GM12878 (cell line): ENCODE measurements around the gene EFHC1. TPM values are rescaled to one million over a fixed set of nuclear protein-coding genes. Genes with fewer than 3 reads are reported as not detected.

Source experiments
- ATAC-seq: fragments of 200-7000 bp; cut with Tn5 transposase; 3 replicates; pipeline ENCODE4 v1.9.1; 2020; ENCODE audit warnings: mild to moderate bottlenecking, moderate library complexity
- BruUV-seq: library from RNA; stranded (reverse); fragments of 400-500 nt; replicated peaks from 2 replicates; lab custom pipeline; 2021; lab: Mats Ljungman, UMichigan
- CTCF ChIA-PET: fragments of 300-600 bp; sonication (Branson Sonifier 250); formaldehyde crosslinking; extraction: SDS; loops from one replicate; lab custom pipeline; 2021; ENCODE audit warnings: inconsistent platforms; lab: Yijun Ruan, JAX
- POLR2A ChIA-PET: fragments of 350-600 bp; formaldehyde crosslinking; extraction: SDS; loops from one replicate; lab custom pipeline; 2021; ENCODE audit warnings: inconsistent platforms; lab: Charles Lee
- RAD21 ChIA-PET: fragments of 300-600 bp; sonication (Branson Sonifier 250); formaldehyde crosslinking; loops from one replicate; lab custom pipeline; 2023; ENCODE audit warnings: antibody characterized with exemption; ENCODE audit not compliant: unreplicated experiment; lab: Charles Lee
- SMC1A ChIA-PET: fragments of 300-600 bp; sonication (Branson Sonifier 250); formaldehyde crosslinking; loops from one replicate; lab custom pipeline; 2023; ENCODE audit not compliant: unreplicated experiment, uncharacterized antibody; lab: Charles Lee
- DNase-seq: peaks from one replicate; pipeline ENCODE4 v3.0.0-alpha.2; 2011; ENCODE audit warnings: low read depth, low spot score
- FAIRE-seq: peaks from 3 replicates; lab custom pipeline; 2011; peaks lifted over from hg19 to GRCh38; lab: Jason Lieb, UNC
- H2AFZ ChIP-seq: 2 replicates; pipeline ENCODE4 v1.6.0; 2011; ENCODE audit warnings: low read depth, low read length, control low read depth; ENCODE audit not compliant: control insufficient read depth
- H3K27ac ChIP-seq: 2 replicates; pipeline ENCODE4 v1.5.1; 2011; ENCODE audit warnings: control low read depth; ENCODE audit not compliant: control insufficient read depth, insufficient read depth
- H3K27me3 ChIP-seq, 2 experiments: replicated peaks in 1 of 2; 2 replicates each; pipeline versions ENCODE4 v1.6.0 to v1.6.1; 2011; ENCODE audit warnings: low read length in 1 of 2; ENCODE audit not compliant: control insufficient read depth in 2 of 2, insufficient read depth in 2 of 2
- H3K36me3 ChIP-seq, 2 experiments: 2 replicates each; pipeline ENCODE4 v1.5.1; 2011; ENCODE audit warnings: low read length in 1 of 2; ENCODE audit not compliant: control insufficient read depth in 2 of 2, insufficient read depth in 2 of 2
- H3K4me1 ChIP-seq: 2 replicates; pipeline ENCODE4 v1.6.1; 2011; ENCODE audit warnings: mild to moderate bottlenecking, low read length, moderate library complexity, mixed read lengths; ENCODE audit not compliant: control insufficient read depth, insufficient read depth
- H3K4me2 ChIP-seq: 2 replicates; pipeline ENCODE4 v1.6.0; 2011; ENCODE audit warnings: control low read depth; ENCODE audit not compliant: control insufficient read depth, insufficient read depth
- H3K4me3 ChIP-seq: fragments of 200-600 bp; sonication (generic); 2 replicates; pipeline ENCODE4 v1.5.1; 2016
- H3K79me2 ChIP-seq: 2 replicates; pipeline ENCODE4 v1.6.0; 2011; ENCODE audit warnings: low read length; ENCODE audit not compliant: control insufficient read depth, insufficient read depth
- H3K9ac ChIP-seq: 2 replicates; pipeline ENCODE4 v1.8.0; 2011; ENCODE audit warnings: low read length, control low read depth, mixed read lengths; ENCODE audit not compliant: control insufficient read depth, insufficient read depth
- H3K9me3 ChIP-seq: replicated peaks from 3 replicates; pipeline ENCODE4 v1.5.1; 2011; ENCODE audit warnings: mild to moderate bottlenecking, low read length; ENCODE audit not compliant: control insufficient read depth, insufficient read depth
- H4K20me1 ChIP-seq: 2 replicates; pipeline ENCODE4 v1.6.0; 2011; ENCODE audit not compliant: control insufficient read depth, insufficient read depth
- BRCA1 ChIP-seq: IDR thresholded peaks from 2 replicates; pipeline ENCODE4 v1.6.1; 2011; ENCODE audit warnings: low read depth, low read length, improper control_type of control experiment
- CHD2 ChIP-seq: IDR thresholded peaks from 2 replicates; pipeline ENCODE4 v1.6.1; 2011; ENCODE audit warnings: low read depth, low read length, improper control_type of control experiment, borderline replicate concordance
- CREM ChIP-seq: IDR thresholded peaks from 2 replicates; pipeline ENCODE4 v1.6.1; 2014; ENCODE audit warnings: antibody characterized with exemption, low read depth
- EGR1 ChIP-seq, 2 experiments: IDR thresholded peaks; 1 replicate in 1 of 2; 2 replicates in 1 of 2; pipeline ENCODE4 v1.6.1; 2011 to 2012; ENCODE audit warnings: low read depth in 2 of 2, low read length in 2 of 2, borderline replicate concordance in 1 of 2, mild to moderate bottlenecking in 1 of 2, moderate library complexity in 1 of 2
- GABPA ChIP-seq: IDR thresholded peaks from 2 replicates; pipeline ENCODE4 v1.6.1; 2014; ENCODE audit warnings: antibody characterized with exemption, low read depth, mild to moderate bottlenecking, inconsistent platforms
- RUNX3 ChIP-seq: IDR thresholded peaks from 2 replicates; pipeline ENCODE4 v1.6.1; 2012; ENCODE audit warnings: low read length, inconsistent platforms
- SKIL ChIP-seq: fragments of 450-650 bp; IDR thresholded peaks from 2 replicates; pipeline ENCODE4 v1.6.1; 2017; ENCODE audit warnings: mild to moderate bottlenecking, low read depth, inconsistent platforms; ENCODE audit not compliant: poor library complexity, severe bottlenecking
- SP1 ChIP-seq: IDR thresholded peaks from one replicate; pipeline ENCODE4 v1.6.1; 2011; ENCODE audit warnings: low read depth, low read length
- SREBF1 ChIP-seq: IDR thresholded peaks from 2 replicates; pipeline ENCODE4 v1.6.1; 2012; ENCODE audit warnings: mild to moderate bottlenecking, low read length
- TCF3 ChIP-seq: IDR thresholded peaks from 2 replicates; pipeline ENCODE4 v1.6.1; 2012; ENCODE audit warnings: low read depth, mild to moderate bottlenecking, low read length, borderline replicate concordance; ENCODE audit not compliant: insufficient read depth
- TCF7 ChIP-seq: IDR thresholded peaks from 2 replicates; pipeline ENCODE4 v1.6.1; 2014; ENCODE audit warnings: antibody characterized with exemption, borderline replicate concordance
- USF1 ChIP-seq: IDR thresholded peaks from 2 replicates; pipeline ENCODE4 v1.6.1; 2011; ENCODE audit warnings: borderline replicate concordance, low read depth, mild to moderate bottlenecking, moderate library complexity, mixed read lengths, low read length; ENCODE audit not compliant: insufficient read depth; ENCODE audit errors: extremely low read length
- ZBED1 ChIP-seq: IDR thresholded peaks from 2 replicates; pipeline ENCODE4 v1.6.1; 2016; ENCODE audit warnings: borderline replicate concordance
- ZBTB40 ChIP-seq: fragments of 450-650 bp; IDR thresholded peaks from 2 replicates; pipeline ENCODE4 v1.6.1; 2016; ENCODE audit warnings: mild to moderate bottlenecking, moderate library complexity, borderline replicate concordance
- ZNF207 ChIP-seq: fragments of 450-650 bp; IDR thresholded peaks from 2 replicates; pipeline ENCODE4 v1.6.1; 2014; ENCODE audit warnings: antibody characterized with exemption, mild to moderate bottlenecking, borderline replicate concordance
- ZSCAN29 ChIP-seq: fragments of 450-650 bp; IDR thresholded peaks from 2 replicates; pipeline ENCODE4 v1.6.1; 2017; ENCODE audit warnings: mild to moderate bottlenecking, moderate library complexity
- WGBS: methylation state at CpG from one replicate; pipeline ENCODE4 v1.1.6; 2016; ENCODE audit warnings: low lambda C conversion rate; ENCODE audit not compliant: insufficient replicate concordance, insufficient coverage; ENCODE audit errors: missing lambda C conversion rate; 5-methylcytosine and 5-hydroxymethylcytosine counted together
- in situ Hi-C: fragments of 300-500 bp; cut with MboI; formaldehyde crosslinking; loops from 9 replicates; pipeline ENCODE4 v1.14.3; 2018; ENCODE audit warnings: mixed read lengths
- intact Hi-C: fragments of 100-400 bp; cut with micrococcal nuclease; formaldehyde crosslinking; loops from one replicate; pipeline ENCODE4 v1.14.2; 2022; ENCODE audit not compliant: unreplicated experiment
- polyA plus RNA-seq, 11 experiments: library from polyadenylated mRNA; depleted of rRNA in 4 of 11; unstranded in 6 of 11; stranded (reverse) in 5 of 11; fragments of >200 nt; fragmentation: Nextera tagmentation in 4 of 11; fragmentation: Illumina TruSeq in 1 of 11; extraction: Ambion mirVana in 4 of 11; extraction: Trizol in 1 of 11; gene quantifications; 1 replicate in 1 of 11; 2 replicates in 10 of 11; pipeline versions ENCODE4 v1.2.1 to v1.2.3, GENCODE V29; 2011 to 2016; ENCODE audit warnings: inconsistent platforms in 2 of 11, missing spikeins in 2 of 11, low read depth in 1 of 11
- total RNA-seq, 4 experiments: library from RNA; depleted of rRNA in 3 of 4; stranded (reverse); fragments of >200 nt in 3 of 4; fragmentation: Illumina TruSeq in 1 of 4; extraction: Trizol in 1 of 4; gene quantifications; 2 replicates each; pipeline versions ENCODE4 v1.2.1 to v1.2.3, GENCODE V29; 2013 to 2021

EFHC1 gene
- total and polyA plus RNA-seq, 10 of the 15 experiments (the other 5 are each of a cell fraction or from before 2014, with no cell fraction given): 5.5 to 14.5 (median 8.8) TPM

- no peak for TF ChIP-seq ZBTB40
Measured at GRCh38 chr6:52532457-52532856, 112.3 kb downstream of the EFHC1 start (continued).

- H3K4me3 ChIP-seq: no peak overlapping the region
- 100% methylated on average over 2 of the region's 2 CpGs for WGBS
- FAIRE-seq: no peak
- peaks cover 7% of the 10 kb centered on the region for H3K79me2 ChIP-seq
- ChIA-PET SMC1A (no interaction called here), POLR2A (no interaction called here), RAD21 (no interaction called here), CTCF (no interaction called here)
- DNase-seq: no peak
- peaks cover 0 to 5% of the 10 kb centered on the region in 2 experiments; a peak in 1 of 4 replicates for H3K36me3 ChIP-seq
- no peak for ATAC-seq
- H3K9ac ChIP-seq: no peak overlapping the region
- no peaks in the 10 kb centered on the region for H3K9me3 ChIP-seq
- no peaks in the 10 kb centered on the region; the same call in 1 of the 2 replicates for H4K20me1 ChIP-seq
- H2AFZ ChIP-seq: no peak overlapping the region
- BruUV-seq: no TSS peak
- peaks cover 54% of the 10 kb centered on the region for H3K4me1 ChIP-seq
- no peaks in the 10 kb centered on the region for H3K27me3 ChIP-seq
- H3K27ac ChIP-seq: no peak overlapping the region; the same call in 1 of the 2 replicates
- no peak overlapping the region for H3K4me2 ChIP-seq
- intact Hi-C loops: no loop called here
- in situ Hi-C loops: no loop called here
- TF ChIP-seq TCF7: no peak
- TF ChIP-seq SKIL: no peak
- TF ChIP-seq USF1: no peak
- TF ChIP-seq CHD2: no peak
- no peak for TF ChIP-seq EGR1 (IDR thresholded peaks at IDR 0.05; ENCODE audit: borderline replicate concordance in 1 of 2, low read depth in 2 of 2, low read length in 2 of 2)
- TF ChIP-seq ZBED1: no peak
- no peak for TF ChIP-seq CREM
- no peak for TF ChIP-seq TCF3
- TF ChIP-seq ZSCAN29: no peak
- no peak for TF ChIP-seq ZNF207
- no peak for TF ChIP-seq RUNX3
- no peak for TF ChIP-seq SP1
- TF ChIP-seq BRCA1: no peak
- no peak for TF ChIP-seq SREBF1
- no peak for TF ChIP-seq GABPA
Measured at GRCh38 chr6:52533491-52533890, 113.3 kb downstream of the EFHC1 start.
